OCI-LY7 (cell line): ENCODE data around the gene MAPK4.

Source experiments
- CTCF ChIP-seq: fragments of 200-600 bp; sonication (generic); conservative IDR thresholded peaks from 2 replicates; pipeline ENCODE4 v1.5.1; 2014; ENCODE audit warnings: mild to moderate bottlenecking, antibody characterized with exemption, low read length, moderate library complexity, mixed read lengths
- EZH2phosphoT487 ChIP-seq: fragments of 200-600 bp; sonication (generic); IDR thresholded peaks from 2 replicates; pipeline ENCODE4 v1.6.1; 2018; ENCODE audit warnings: low read depth, borderline replicate concordance, mild to moderate bottlenecking, mixed run types, antibody characterized with exemption, low read length, moderate library complexity, mixed read lengths

GRCh38 chr18:50616484-50617048, 56.7 kb downstream of the MAPK4 start:
- no peak for TF ChIP-seq EZH2phosphoT487
- no peak for TF ChIP-seq CTCF
